GM21786 (cell line): Measurements from ENCODE around the gene TLR10.
"Not testable (repeated sequence)": the region's sequence is repeated elsewhere in the genome, so short reads cannot be mapped to it uniquely, and the experiment has no call there.

Experiments
- ATAC-seq: cut with Tn5 transposase; IDR thresholded peaks from one replicate; pipeline ENCODE4 v1.9.1; 2021; ENCODE audit not compliant: unreplicated experiment

The TLR10 gene

DNA sequence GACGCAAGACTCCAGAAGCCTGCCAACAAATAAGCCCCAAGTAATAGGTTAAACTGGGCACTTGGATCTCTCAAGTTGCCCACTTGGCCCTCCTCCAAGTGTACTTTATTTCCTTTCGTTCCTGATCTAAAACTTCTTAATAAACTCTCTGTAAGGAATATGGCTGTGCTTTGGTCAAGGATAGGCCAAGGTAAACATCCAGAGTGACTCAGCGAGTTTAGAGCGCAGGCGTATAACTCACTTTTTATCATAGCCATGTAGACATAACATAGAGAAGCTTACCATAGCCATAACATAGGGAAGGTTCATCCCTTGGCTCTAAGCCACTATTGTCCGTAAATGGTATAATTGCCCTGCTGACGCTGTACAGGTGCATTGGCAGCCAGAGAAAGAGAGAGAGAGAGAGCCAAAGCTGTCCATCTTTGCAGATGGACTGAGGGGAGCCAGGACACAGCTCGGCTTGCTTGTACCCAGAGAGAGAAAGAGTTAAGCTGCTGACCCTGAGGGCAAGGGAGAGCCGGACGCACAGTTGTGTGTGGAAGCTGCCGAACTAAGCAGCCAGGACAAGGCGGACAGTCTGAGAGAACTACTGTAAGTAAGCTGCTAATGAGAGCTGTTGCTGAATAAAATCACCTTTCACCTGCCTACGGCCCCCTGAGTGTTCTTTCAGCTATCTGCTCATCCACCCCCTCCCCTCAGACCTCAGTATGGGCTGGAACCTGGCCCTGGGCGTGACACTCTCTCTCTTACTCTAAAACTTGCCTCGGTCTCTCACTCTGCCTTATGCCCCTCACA is 20.0 kb upstream of the TLR10 start:
- no peak for ATAC-seq

DNA sequence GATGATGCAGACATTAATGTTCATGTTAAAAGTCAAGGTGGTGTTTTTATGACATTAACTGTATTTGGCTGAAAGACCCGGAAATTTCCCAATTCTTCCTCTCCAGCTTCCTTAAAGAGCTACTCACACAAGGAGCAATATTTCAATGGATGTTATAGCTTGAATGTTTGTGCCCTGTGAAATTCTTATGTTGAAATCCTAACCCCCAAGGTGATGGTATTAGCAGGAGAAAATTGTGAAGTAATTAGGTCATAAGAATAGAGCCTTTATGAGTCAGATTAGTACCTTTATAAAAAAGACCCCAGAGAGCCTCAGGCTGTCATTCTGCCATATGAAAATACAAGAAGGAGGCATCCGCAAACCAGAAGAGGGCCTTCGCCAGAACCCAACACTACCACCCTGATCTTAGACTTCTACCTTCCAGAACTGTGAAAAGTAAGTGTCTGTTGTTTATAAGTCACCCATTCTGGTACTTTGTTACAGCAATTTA is 18.2 kb upstream of the TLR10 start:
- ATAC-seq, result no peak

DNA sequence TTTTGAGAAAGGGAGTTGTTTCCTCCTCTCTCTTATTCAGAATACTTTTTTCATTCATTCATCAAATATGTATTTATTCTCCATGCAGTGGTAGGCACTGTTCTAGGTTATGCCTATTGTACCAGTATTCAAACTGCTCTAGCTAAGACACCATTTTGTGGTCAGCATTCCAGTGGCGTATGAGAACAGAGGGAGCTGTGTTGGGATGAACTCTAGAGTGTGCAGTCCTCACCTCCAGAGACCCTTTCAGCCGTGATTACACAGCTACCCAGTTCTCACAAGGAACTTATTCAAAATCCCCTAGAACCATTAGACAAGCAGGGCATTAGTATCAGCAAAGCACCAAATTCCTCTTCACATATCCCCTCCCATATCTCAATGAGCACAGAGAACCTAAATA is 17.6 kb upstream of the TLR10 start:
- no peak for ATAC-seq

DNA sequence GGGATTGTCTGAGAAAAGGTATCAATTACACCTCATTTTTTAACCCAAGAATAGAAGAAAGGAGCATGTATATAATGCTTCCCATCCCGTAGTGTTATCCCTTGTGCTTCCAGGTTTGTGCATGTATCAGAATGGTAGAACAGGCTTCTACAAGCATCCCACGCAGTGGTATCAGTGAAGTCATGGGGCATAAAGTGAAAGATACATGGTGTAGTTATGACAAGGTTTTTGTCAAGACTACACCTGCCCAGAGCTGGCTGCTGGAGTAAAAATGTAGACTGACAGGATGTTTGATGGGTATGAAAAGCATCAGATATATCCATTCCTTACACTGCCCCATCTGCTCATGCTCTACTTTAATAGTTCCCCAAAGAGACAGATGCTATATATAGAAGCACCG is 12.3 kb upstream of the TLR10 start:
- ATAC-seq, result no peak

DNA sequence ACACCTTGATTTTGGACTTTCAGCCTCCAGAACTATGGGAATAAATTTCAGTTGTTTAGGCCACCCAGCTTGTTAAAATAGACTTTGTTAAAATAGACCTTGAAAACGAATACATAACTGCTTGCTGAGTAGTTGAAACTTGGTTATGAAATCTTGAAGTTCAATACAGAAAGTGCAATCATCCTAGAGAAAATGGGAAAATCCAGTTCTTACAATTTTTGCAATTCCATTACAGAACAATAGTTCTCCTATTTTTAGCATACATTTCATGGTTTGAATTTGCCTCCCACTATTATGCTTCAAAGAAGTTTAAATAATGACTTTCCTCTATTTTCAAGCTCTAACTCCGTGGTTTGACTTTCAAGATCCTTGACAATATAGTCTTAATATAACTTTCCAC is 11.3 kb upstream of the TLR10 start:
- no peak for ATAC-seq

DNA sequence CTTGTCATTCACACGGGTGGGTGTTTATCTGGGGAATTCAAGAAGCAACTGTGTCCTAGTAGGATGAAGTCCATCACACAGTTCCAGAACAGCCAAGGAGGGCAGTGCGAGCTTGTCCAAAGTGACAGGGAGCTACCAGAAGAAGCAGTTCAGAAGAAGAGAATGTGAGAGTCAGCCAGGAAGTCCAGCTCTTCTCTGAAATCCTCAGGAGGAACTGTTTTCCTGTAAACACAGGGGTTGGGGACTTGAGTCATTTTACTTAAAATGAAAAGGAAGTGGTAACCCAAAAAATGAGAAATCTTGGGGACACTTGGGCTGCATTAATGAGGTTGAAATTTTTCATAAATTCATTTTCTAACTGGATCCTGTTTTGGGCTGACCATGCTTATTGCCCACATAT is 8.2 kb upstream of the TLR10 start:
- no peak for ATAC-seq

DNA sequence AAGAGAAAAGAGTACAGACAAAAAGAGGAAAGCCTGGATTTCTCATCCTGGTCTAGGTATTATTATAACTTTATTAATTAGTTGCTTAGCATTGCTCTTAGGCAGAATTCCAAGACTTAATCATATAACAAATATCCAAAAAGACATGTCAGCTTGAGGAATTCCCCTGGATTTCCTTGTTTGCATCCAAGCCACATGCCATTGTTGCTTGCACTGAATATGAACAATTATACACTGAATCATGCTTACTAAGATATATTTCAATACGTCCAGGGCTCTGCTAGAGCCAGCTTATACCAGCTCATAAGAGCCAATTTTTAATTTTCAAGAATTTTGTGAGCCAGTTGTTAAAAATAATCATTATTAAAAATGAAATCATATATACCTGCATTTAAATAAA is 5.5 kb upstream of the TLR10 start:
- no peak for ATAC-seq

DNA sequence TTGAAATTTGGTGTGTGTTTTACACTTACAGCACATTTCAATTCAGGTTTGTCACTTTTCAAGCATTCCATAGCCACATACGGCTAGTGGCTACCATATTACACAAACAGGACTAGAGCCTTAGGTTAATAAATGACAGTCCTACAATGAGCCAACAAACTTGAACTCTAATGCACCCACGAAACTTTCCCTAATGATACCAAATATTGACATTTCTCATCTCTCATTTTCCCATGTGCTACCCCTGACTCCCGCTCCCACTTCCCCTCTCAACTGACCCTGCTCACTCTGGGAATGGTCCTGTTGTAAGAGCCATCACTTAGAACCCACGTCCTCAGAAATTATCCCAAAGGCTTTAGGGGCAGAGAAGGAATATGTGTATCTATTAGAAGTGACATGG is 4.9 kb upstream of the TLR10 start:
- no peak for ATAC-seq

DNA sequence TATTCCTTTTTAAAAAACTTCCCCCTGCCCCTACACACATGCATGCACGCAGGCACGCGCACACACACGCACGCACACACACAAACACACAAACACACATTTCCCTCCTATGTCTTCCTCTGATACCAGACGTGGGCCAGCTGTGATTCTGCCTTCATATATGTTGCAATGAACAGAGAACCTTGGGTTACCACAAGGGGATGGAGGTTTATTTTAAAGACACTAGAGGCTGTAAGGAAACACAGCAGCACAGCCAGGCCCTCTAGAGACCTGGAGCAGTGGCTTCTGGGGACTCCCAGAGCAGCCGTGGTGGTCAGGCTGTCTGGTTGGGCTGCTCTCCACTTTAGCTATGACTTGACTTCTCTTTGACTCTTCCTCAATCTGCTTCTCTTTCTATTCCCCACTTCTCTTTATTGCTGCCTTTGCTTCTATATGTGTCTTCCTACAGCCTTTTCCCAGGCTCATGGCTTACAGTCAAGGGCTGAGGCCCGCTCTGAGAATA is 3.2 kb upstream of the TLR10 start:
- ATAC-seq, result peak; percentile 46

DNA sequence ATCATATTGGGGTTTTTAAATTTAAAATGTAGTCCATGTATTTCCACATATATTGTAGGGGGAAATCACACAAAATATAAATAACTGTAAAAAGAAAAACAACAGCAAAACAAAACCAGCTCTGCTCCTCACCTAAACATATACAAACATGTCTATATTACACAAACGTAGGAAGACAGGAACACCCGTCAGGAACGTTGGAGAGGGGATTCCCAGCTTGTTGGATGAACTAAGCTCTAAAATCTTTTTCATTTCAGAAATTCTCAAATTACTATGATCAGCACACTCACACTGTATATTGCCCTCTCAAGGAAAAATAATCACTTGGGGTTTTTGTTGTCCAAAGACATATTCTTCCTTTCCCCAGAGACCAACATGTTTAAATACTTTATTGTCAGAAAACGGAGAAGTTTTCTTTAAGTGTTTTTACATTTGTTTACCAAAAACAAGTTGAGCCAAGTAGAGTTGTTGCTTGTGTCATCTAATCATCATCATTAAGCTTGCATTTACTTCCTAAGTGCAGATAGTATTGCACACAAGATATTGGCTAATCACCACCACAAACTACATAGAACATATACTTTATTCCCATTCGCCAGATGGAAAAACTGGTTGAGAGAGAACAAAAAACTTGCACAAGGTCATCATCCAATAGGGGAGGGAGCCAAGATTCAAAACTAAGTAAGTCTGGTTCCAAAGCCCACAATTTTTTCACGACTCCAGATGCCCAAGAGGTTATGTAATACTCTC is 2.4 kb upstream of the TLR10 start:
- no peak for ATAC-seq

DNA sequence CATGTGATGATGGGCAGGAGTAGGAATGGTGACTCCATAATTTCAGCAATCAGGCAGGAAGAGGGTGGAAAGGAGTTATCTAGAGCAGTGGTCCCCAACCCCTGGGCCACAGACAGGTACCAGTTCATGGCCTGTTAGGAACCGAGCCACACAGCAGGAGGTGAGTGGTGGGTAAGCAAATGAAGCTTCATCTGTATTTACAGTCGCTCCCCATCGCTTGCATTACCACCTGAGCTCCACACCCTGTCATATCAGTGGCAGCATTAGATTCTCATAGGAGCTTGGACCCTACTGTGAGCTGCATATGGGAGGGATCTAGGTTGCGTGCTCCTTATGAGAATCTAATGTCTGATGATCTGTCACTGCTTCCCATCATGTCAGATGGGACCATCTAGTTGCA is 1.4 kb upstream of the TLR10 start:
- no peak for ATAC-seq

DNA sequence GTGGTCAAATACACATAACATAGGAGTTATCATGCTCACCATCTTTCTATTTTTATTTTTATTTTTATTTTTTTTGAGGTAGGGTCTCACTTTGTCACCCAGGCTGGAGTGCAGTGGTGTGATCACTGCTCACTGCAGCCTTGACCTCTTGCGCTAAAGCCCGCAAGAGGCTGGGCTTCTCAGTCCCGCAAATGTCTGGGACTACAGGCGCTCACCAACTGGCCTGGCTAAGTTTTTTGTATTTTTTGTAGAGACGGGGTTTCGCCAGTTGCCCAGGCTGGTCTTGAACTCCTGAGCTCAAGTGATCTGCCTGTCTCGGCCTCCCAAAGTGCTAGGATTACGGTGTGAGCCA is 295 bp upstream of the TLR10 start:
- no peak for ATAC-seq

DNA sequence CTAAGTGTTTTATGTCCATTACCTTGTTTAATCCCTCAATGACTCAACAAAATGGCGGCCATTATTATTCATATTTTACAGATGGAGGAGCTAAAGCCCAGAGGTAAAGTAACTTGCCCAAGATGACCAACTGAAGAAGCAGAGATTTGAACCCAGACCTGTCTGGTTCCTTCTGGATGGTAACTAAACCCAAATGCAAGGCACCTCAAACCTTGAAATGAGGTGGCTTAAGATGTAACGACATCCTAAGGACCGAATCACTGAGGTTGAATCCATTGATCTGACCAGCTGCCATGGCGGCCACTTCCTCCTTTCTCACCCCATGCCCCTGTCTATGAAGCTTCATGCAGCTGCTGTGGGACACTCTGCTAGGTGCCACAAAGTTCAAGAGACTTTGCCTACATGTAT is 932 bp downstream of the TLR10 start:
- ATAC-seq, result no peak

DNA sequence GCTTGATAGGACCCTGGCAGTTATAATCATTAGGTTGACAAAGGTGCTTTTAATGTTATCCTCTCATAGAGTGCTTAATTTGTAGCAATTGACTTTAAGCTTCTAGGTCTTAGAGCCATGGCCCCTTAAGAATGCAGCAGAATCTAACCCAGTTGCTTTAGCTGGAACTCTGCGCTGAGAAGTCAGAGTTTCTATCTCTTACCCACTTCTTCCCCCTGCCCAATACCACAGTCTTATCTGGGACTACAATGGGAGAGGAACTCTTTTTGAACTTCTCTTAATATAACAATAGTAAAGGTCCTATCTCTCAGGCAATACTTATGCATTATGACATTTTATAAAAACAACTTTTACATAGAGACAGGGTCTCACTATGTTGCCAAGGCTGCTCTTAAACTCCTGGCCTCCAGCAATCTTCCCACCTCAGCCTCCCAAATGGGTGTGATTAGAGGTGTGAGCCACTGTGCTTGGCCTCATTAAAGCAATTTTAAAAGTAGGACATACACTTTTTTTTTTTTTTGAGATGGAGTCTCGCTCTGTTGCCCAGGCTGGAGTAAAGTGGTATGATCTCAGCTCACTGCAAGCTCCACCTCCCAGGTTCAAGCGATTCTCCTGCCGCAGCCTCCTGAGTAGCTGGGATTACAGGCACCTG is 1.8 kb downstream of the TLR10 start:
- ATAC-seq, result peak; percentile 27

DNA sequence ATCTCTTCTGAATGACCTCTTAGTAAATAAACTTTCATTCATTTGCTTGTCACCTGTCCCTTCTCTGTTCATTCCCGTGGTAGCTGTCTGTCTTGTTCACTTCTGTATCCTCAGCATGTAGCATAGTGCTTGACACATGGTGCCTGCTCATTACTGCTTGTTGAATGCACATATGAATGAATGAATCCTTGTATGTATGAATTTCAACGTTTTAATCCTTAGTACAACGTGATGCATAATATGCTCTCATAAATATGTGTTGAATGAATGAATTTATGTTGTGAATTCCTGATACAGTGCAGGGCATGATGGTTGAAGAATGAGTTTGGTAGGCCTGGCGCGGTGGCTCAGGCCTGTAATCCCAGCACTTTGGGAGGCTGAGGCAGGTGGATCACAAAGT is 3.0 kb downstream of the TLR10 start:
- no peak for ATAC-seq

DNA sequence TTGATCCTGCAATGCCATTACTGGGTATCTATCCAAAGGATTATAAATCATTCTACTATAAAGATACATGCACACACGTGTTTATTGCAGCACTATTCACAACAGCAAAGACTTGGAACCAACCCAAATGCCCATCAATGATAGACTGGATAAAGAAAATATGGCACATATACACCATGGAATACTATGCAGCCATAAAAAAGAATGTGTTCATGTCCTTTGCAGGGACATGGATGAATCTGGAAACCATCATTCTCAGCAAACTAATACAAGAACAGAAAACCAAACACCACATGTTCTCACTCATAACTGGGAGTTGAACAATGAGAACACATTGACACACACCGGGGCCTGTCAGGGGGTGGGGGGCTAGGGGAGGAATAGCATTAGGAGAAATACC is 4.9 kb downstream of the TLR10 start:
- not testable (repeated sequence) for ATAC-seq

DNA sequence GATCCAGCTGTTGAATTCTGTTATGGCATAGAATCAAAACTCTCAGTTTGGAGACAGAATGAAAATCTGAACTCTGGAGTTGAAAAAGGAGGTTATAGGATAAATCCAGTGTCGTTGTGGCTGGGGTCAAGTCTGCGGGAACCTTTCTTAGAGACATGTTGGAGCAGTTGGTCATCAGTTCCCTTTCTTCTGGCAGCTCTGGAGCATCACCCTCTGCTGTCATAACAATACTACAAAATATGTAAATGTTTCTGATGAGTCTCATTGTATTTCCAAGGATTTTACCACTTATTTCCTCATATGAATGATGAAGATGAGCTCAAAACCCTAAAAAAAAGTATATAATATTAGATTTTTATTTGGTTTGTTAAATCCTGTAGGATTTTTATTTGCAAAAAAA is 7.5 kb downstream of the TLR10 start:
- no peak for ATAC-seq

DNA sequence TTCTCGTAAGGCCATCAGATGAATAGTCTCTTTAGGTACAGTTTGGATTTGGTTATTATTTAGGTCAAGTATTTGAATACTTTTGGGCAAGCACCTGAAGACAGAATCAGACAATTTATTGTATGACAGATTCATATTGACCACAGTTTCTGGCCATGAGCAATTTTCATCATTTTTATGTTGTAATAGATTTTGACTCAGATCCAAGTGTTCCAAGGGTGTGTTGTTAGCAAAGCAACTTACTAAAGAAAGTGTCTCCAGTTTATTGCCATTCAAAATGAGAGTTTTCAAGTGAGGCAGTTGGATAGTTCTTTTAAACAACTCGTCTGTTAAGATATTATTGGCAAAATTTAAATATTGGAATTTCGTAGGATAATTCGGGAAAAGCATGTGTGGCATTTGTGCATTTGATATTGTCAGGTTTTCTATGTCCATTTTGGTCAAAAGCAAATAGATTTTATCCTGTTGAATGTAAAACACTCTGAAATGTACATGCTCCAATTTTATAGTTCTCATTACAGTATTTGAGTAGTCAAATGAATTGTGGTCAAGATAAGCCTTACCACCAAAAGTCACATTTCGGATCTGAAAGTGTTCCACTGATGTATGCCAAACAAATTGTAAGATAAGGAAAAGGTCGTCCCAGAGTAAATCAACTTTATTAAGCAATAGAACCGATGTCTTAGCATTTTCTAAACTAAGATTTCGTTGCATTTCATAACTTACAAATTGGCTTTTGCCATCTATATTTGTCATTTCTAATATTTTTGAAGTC is 8.4 kb downstream of the TLR10 start:
- no peak for ATAC-seq

DNA sequence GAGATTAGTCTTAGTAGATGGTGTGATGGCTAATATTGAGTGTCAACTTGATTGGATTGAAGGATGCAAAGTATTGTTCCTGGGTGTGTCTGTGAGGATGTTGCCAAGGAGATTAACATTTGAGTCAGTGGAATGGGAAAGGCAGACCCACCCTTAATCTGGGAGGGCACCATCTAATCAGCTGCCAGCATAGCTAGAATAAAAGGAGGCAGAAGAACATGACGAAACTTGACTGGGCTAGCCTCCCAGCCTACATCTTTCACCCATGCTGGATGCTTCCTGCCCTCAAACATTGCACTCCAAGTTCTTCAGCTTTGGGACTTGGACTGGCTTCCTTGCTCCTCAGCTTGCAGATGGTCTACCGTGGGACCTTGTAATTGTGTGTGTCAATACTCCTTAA is 12.5 kb downstream of the TLR10 start:
- ATAC-seq, result not testable (repeated sequence)

DNA sequence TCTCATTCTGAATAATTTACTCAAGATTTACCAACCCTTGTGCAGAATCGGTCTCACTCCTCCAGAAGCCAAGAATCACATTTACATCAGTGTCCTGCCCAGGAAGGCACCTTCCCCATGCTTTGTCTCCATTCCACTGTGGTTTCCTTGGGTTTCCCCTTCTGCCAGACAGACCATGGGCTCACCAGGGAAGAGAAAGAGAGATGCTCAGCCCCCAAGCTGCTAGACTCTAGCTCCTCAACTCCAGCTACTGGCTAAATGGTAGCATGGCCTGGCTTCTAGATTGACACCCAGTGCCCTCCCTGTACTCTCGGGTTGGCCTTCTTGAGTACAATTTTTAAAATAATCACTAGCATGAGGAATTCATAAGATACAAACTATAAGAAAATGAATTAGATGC is 12.9 kb downstream of the TLR10 start:
- no peak for ATAC-seq

DNA sequence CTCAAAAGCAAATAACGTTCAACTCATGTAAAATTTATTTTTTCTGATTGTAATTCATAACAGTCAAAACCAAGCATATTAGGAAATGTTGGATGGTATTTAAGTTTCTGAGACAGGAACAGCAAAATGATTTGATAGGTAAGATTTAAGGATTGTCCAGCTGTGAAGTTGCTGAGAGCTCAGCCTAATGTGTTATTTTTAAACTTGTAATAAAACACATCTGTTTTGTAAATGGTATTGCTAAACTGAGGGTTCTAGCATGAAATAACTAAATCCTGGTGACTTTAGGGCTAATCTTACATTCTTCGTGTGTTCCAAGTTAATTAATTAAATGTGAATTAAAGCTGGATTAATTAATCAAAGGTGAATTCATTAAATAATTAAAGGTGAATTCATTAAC is 13.3 kb downstream of the TLR10 start:
- ATAC-seq, result no peak
